Esophagus squamous epithelium (tissue), 4 donors: ENCODE data around the gene CFAP43.

Experiments used
- POLR2A ChIP-seq, 4 donors: fragments of 450-650 bp; IDR thresholded peaks; one replicate each; pipeline ENCODE4 v1.6.1; 2017; ENCODE audit warnings: antibody characterized with exemption in 4 of 4, mild to moderate bottlenecking in 4 of 4, moderate library complexity in 3 of 4
- TF ChIP-seq, protein P1 (sequence below), 6 experiments: fragments of 450-650 bp in 4 of 6; fragments of 200-600 bp in 2 of 6; sonication (generic) in 2 of 6; IDR thresholded peaks; one replicate each; pipeline ENCODE4 v1.5.1; 2016 to 2019; ENCODE audit warnings: antibody characterized with exemption in 6 of 6, mild to moderate bottlenecking in 4 of 6, moderate library complexity in 4 of 6

DNA sequence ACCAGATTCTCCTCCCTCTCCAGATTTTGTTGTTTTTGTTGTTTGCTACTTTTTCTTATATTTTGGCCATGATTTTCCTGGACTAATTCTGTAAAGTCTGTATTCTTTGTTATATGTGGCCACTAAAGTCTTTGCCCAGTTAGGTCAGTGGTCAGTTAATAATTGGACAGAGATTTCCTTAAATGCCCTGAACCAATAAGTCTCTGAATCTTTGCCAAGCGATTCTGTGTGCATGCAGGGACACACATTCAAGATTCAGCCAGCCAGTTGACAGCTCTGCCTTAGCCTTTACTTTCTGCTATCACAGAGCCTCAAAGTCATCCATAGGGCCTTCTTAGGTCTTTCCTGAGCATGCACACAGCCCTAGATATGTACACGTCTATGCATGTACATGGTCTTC lies 135.5 kb downstream of the CFAP43 start:
- TF ChIP-seq, protein P1, sequence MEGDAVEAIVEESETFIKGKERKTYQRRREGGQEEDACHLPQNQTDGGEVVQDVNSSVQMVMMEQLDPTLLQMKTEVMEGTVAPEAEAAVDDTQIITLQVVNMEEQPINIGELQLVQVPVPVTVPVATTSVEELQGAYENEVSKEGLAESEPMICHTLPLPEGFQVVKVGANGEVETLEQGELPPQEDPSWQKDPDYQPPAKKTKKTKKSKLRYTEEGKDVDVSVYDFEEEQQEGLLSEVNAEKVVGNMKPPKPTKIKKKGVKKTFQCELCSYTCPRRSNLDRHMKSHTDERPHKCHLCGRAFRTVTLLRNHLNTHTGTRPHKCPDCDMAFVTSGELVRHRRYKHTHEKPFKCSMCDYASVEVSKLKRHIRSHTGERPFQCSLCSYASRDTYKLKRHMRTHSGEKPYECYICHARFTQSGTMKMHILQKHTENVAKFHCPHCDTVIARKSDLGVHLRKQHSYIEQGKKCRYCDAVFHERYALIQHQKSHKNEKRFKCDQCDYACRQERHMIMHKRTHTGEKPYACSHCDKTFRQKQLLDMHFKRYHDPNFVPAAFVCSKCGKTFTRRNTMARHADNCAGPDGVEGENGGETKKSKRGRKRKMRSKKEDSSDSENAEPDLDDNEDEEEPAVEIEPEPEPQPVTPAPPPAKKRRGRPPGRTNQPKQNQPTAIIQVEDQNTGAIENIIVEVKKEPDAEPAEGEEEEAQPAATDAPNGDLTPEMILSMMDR (IDR thresholded peaks at IDR 0.05): no peak
- no peak for TF ChIP-seq POLR2A (IDR thresholded peaks at IDR 0.05)
